Measurements from ENCODE around the gene KCNC1. TPM values are rescaled to one million over a fixed set of nuclear protein-coding genes. Genes with fewer than 3 reads are reported as not detected.

The KCNC1 gene
- total and polyA plus RNA-seq, 7 donors, result 0.01 to 1.1 (median 0.13) TPM

GRCh38 chr11:17772704-17773600 is 38.4 kb downstream of the KCNC1 start:
- WGBS, 3 donors, result 93 to 94% (median 94%) methylated on average over 31 of the region's 31 CpGs
- ATAC-seq (no peak), DNase-seq (peak in 1 of 2 donors; percentile 49)
- Histone ChIP-seq H3K4me3 (no peak overlapping the region), H3K27ac (no peak overlapping the region), H3K4me1 (no peaks in the 10 kb centered on the region), H3K36me3 (ENCODE audit: insufficient read depth in 1 of 2, low read depth in 1 of 2) (no peaks in the 10 kb centered on the region), H3K27me3 (ENCODE audit: insufficient read depth in 3 of 3, low read length in 2 of 3) (peaks cover 0 to 4% (median 0%) of the 10 kb centered on the region in 3 donors), H3K9me3 (no peaks in the 10 kb centered on the region)
- intact Hi-C loops (cut with DNase I), result no loop called here
- TF ChIP-seq CTCF (IDR thresholded peaks at IDR 0.05), result no peak

GRCh38 chr11:17773674-17774073 is 39.1 kb downstream of the KCNC1 start:
- WGBS, 3 donors, result 93 to 97% (median 94%) methylated on average over 6 of the region's 6 CpGs
- TF ChIP-seq CTCF (IDR thresholded peaks at IDR 0.05), result no peak
- intact Hi-C loops (cut with DNase I), result no loop called here
- Histone ChIP-seq H3K36me3 (ENCODE audit: insufficient read depth in 1 of 2, low read depth in 1 of 2) (no peaks in the 10 kb centered on the region), H3K9me3 (no peaks in the 10 kb centered on the region), H3K27ac (no peak overlapping the region), H3K27me3 (ENCODE audit: insufficient read depth in 3 of 3, low read length in 2 of 3) (peaks cover 0 to 4% (median 0%) of the 10 kb centered on the region in 3 donors), H3K4me1 (no peaks in the 10 kb centered on the region), H3K4me3 (no peak overlapping the region)
- no peak for ATAC-seq
- peak in 1 of 2 donors; percentile 20 for DNase-seq

DNA sequence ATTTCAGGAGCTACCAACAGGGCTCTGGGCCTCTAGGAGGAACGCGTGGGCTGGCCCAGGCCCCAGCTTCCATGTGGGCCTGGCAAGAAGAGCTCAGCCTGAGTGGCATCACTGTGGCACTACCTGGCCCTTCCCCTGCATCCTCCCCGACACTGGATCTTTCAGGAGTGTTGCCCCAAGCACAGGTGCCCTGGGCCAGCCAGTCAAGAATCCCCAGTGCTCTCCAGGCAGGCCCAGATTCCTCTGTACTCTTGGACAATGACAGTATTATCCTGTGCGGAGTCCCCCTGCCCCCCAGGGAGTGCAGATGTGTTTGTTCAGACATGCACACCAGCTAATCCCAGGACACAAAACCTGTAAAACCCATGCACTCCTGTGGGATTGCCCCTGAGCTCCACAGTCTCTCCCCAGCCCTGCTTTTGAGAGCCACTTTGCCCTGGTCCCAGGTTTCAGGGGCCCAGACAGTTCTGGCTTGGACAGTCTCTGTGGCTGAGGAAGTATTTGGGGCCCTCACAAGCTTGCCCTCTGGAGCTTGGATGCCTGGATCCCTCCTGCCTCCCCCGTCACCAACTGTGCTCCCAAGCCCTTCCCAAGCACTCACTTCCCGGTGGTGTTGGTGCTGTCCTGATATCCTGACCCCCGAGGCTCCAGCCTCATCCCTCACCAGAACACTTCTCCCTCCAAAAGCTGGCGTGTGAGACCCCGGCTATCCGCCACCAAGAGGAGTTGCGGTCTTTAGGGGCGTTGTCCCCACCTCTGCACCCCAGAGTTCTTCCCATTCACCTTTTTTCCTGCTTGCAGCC is 39.9 kb downstream of the KCNC1 start:
- no peaks in the 10 kb centered on the region for H3K4me1 ChIP-seq
- ATAC-seq (no peak), DNase-seq (peak in 1 of 2 donors; percentile 32)
- H3K9me3 ChIP-seq, result no peaks in the 10 kb centered on the region
- 88 to 93% (median 91%) methylated on average over 12 of the region's 12 CpGs for WGBS, 3 donors
- H3K27ac ChIP-seq, result no peak overlapping the region
- no peak overlapping the region for H3K4me3 ChIP-seq
- no peaks in the 10 kb centered on the region for H3K36me3 ChIP-seq (ENCODE audit: insufficient read depth in 1 of 2, low read depth in 1 of 2)
- TF ChIP-seq CTCF (IDR thresholded peaks at IDR 0.05), result no peak
- peaks cover 0 to 4% (median 0%) of the 10 kb centered on the region in 3 donors for H3K27me3 ChIP-seq (ENCODE audit: insufficient read depth in 3 of 3, low read length in 2 of 3)
- intact Hi-C loops (cut with DNase I), result no loop called here

DNA sequence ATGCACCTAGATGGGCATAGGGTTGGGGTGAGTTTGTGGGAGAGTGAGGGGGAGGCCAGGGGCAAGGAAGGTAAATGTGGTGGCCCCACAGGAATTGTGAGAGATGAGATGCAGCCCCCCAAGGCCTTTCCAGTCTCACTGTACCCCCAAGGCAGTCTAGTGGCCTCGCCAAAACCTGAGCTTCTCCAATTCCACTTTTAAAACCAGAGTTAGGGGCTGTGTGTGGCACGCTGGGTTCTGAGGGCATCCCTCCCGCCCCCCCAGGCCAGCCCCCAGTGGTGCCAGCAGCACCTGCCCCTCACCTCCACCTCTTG is 40.4 kb downstream of the KCNC1 start:
- Histone ChIP-seq H3K27me3 (ENCODE audit: insufficient read depth in 3 of 3, low read length in 2 of 3) (peaks cover 0 to 4% (median 0%) of the 10 kb centered on the region in 3 donors), H3K27ac (no peak overlapping the region), H3K9me3 (no peaks in the 10 kb centered on the region), H3K4me3 (no peak overlapping the region), H3K4me1 (no peaks in the 10 kb centered on the region), H3K36me3 (ENCODE audit: insufficient read depth in 1 of 2, low read depth in 1 of 2) (no peaks in the 10 kb centered on the region)
- 90 to 99% (median 97%) methylated on average over 3 of the region's 3 CpGs for WGBS, 3 donors
- TF ChIP-seq CTCF (IDR thresholded peaks at IDR 0.05), result no peak
- no peak for DNase-seq
- intact Hi-C loops (cut with DNase I), result no loop called here
- no peak for ATAC-seq
